Measurements from ENCODE around the gene SFTA2. TPM values are rescaled to one million over a fixed set of nuclear protein-coding genes. Genes with fewer than 3 reads are reported as not detected.
"Not testable (repeated sequence)": the region's sequence is repeated elsewhere in the genome, so short reads cannot be mapped to it uniquely, and the experiment has no call there.

Gene SFTA2
- total and polyA plus RNA-seq, 10 of the 15 experiments (the other 5 are each of a cell fraction or from before 2014, with no cell fraction given), result 0.15 to 0.92 (median 0.33) TPM; not detected in 4

DNA sequence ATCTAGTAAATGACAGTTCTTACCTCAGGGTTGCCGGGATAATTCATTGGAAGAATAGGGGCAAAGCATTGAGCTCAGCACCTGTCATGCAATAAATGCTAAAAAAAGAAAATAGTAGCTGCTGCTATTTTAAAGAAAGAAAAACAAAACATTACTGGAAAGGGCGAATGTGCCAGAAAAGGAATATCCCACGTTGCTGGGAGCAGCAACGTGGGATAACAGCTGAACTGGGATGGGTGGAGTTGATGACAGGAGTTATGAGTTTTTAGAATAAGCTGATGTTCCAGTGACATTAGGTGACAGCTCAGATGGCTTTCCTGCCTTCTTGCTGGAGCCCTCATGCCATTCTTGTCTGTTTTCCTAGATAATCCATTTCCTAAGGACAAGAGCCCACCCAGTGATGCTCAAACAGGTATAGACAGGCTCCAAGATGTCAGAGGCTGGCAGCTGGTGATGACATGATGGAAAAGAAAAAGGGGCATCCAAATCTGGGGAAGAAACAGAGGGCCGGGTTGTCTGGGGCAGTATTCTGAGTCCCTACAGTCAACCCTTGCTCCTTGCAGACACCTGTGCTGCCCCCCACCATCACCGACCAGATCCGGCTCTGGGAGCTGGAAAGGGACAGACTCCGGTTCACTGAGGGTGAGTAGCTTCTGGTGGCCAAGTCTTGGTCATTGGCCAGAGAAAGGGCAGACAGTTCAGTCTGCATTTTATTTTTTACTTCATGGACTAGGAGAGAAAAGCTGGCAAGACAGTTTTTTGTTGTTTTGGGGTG is 19.0 kb downstream of the SFTA2 start:
- ATAC-seq (no peak), DNase-seq (ENCODE audit: low read depth, low spot score) (no peak), FAIRE-seq (no peak)
- no peaks in the 10 kb centered on the region for H3K27me3 ChIP-seq (replicated peaks in 1 of 2; ENCODE audit: control insufficient read depth in 2 of 2, insufficient read depth in 2 of 2, low read length in 1 of 2)
- ChIA-PET RAD21 (ENCODE audit: unreplicated experiment) (interaction anchor here (0.7 to 4.6 kb wide), 46 partner anchors 8 to 459 kb away, joined by 3 to 138 read pairs (median 6); partner anchors contain the start of genes DDR1, IER3, PSORS1C1 and TUBB), CTCF (interaction anchor here (0.9 to 9.3 kb wide), 30 partner anchors 12 to 459 kb away, joined by 3 to 122 read pairs (median 8); partner anchors contain the start of genes DDR1 and DHX16), POLR2A (interaction anchor here (0.6 to 4.4 kb wide), 18 partner anchors 10 to 544 kb away, joined by 3 to 50 read pairs (median 3); partner anchors contain the start of genes DDR1, FLOT1 and MDC1), SMC1A (ENCODE audit: uncharacterized antibody, unreplicated experiment) (interaction anchor here (0.5 to 7.9 kb wide), 24 partner anchors 13 to 298 kb away, joined by 3 to 141 read pairs (median 5); partner anchors contain the start of genes DDR1 and MRPS18B)
- in situ Hi-C loops (cut with MboI) (no loop called here), intact Hi-C loops (cut with micrococcal nuclease; ENCODE audit: unreplicated experiment) (no loop called here)
- WGBS (ENCODE audit: insufficient coverage, insufficient replicate concordance, low lambda C conversion rate, missing lambda C conversion rate), result 97% methylated on average over 8 of the region's 8 CpGs
- H3K36me3 ChIP-seq (ENCODE audit: control insufficient read depth in 2 of 2, insufficient read depth in 2 of 2, low read length in 1 of 2), result peaks cover 6 to 8% of the 10 kb centered on the region in 2 experiments; a peak in 3 of 4 replicates
- TF ChIP-seq CUX1 (IDR thresholded peaks at IDR 0.05; ENCODE audit: insufficient replicate concordance, low read depth, low read length), result no peak
- TF ChIP-seq, protein P1, sequence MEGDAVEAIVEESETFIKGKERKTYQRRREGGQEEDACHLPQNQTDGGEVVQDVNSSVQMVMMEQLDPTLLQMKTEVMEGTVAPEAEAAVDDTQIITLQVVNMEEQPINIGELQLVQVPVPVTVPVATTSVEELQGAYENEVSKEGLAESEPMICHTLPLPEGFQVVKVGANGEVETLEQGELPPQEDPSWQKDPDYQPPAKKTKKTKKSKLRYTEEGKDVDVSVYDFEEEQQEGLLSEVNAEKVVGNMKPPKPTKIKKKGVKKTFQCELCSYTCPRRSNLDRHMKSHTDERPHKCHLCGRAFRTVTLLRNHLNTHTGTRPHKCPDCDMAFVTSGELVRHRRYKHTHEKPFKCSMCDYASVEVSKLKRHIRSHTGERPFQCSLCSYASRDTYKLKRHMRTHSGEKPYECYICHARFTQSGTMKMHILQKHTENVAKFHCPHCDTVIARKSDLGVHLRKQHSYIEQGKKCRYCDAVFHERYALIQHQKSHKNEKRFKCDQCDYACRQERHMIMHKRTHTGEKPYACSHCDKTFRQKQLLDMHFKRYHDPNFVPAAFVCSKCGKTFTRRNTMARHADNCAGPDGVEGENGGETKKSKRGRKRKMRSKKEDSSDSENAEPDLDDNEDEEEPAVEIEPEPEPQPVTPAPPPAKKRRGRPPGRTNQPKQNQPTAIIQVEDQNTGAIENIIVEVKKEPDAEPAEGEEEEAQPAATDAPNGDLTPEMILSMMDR (IDR thresholded peaks at IDR 0.05 in 2 of 3, conservative IDR thresholded peaks at IDR 0.05 in 1 of 3; ENCODE audit: control insufficient read depth in 2 of 3, extremely low read depth in 1 of 3, insufficient read depth in 1 of 3, low read depth in 3 of 3, low read length in 3 of 3), result no peak
- TF ChIP-seq SREBF2 (IDR thresholded peaks at IDR 0.05; ENCODE audit: low read length), result no peak
- TF ChIP-seq MTA3 (IDR thresholded peaks at IDR 0.05; ENCODE audit: borderline replicate concordance, low read length), result no peak
- TF ChIP-seq TARDBP (IDR thresholded peaks at IDR 0.05; ENCODE audit: borderline replicate concordance), result no peak
- no peak for TF ChIP-seq ZBED1 (IDR thresholded peaks at IDR 0.05; ENCODE audit: borderline replicate concordance)
- H3K27ac ChIP-seq (ENCODE audit: control insufficient read depth, insufficient read depth), result 0 out of 2 replicates have a peak overlapping the region, but pooled peaks have one; percentile 56
- no peak overlapping the region for H2AFZ ChIP-seq (ENCODE audit: control insufficient read depth, low read depth, low read length)
- H3K4me1 ChIP-seq (ENCODE audit: control insufficient read depth, insufficient read depth, low read length), result peaks cover 11% of the 10 kb centered on the region
- peaks cover 20% of the 10 kb centered on the region for H3K79me2 ChIP-seq (ENCODE audit: control insufficient read depth, insufficient read depth, low read length)
- H3K9ac ChIP-seq (ENCODE audit: control insufficient read depth, insufficient read depth, low read length), result no peak overlapping the region
- no peaks in the 10 kb centered on the region for H3K9me3 ChIP-seq (replicated peaks; ENCODE audit: control insufficient read depth, insufficient read depth, low read length)
- TSS peak; percentile 47 for BruUV-seq (replicated peaks)
- peak overlapping the region; percentile 99; the same call in 1 of the 2 replicates for H3K4me2 ChIP-seq (ENCODE audit: control insufficient read depth, insufficient read depth)
- peak overlapping the region; percentile 91; the same call in 1 of the 2 replicates for H3K4me3 ChIP-seq
- no peaks in the 10 kb centered on the region for H4K20me1 ChIP-seq (ENCODE audit: control insufficient read depth, insufficient read depth)

DNA sequence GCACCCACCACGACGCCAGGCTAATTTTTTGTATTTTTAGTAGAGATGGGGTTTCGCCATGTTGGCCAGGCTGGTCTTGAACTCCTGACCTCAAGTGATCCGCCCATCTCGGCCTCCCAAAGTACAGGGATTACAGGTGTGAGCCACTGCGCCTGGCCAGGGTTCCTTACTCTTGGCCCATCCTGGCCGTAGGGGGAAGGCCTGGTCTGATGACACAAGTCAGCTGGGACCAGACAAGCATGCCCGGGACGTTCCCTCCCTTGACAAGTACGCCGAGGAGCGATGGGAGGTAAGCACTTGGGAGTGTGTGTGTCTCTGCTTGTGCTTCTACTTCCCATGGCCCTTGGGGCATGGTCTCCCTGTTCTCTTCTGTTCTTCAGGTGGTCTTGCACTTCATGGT is 21.5 kb downstream of the SFTA2 start:
- H3K4me3 ChIP-seq; H3K36me3 ChIP-seq (ENCODE audit: control insufficient read depth in 2 of 2, insufficient read depth in 2 of 2, low read length in 1 of 2); DNase-seq (ENCODE audit: low read depth, low spot score); in situ Hi-C loops (cut with MboI); H3K9ac ChIP-seq (ENCODE audit: control insufficient read depth, insufficient read depth, low read length); H3K27ac ChIP-seq (ENCODE audit: control insufficient read depth, insufficient read depth); H3K9me3 ChIP-seq (replicated peaks; ENCODE audit: control insufficient read depth, insufficient read depth, low read length); ATAC-seq; intact Hi-C loops (cut with micrococcal nuclease; ENCODE audit: unreplicated experiment); FAIRE-seq; BruUV-seq (replicated peaks); H3K27me3 ChIP-seq (replicated peaks in 1 of 2; ENCODE audit: control insufficient read depth in 2 of 2, insufficient read depth in 2 of 2, low read length in 1 of 2); H4K20me1 ChIP-seq (ENCODE audit: control insufficient read depth, insufficient read depth); SMC1A ChIA-PET (ENCODE audit: uncharacterized antibody, unreplicated experiment); H3K4me2 ChIP-seq (ENCODE audit: control insufficient read depth, insufficient read depth); H2AFZ ChIP-seq (ENCODE audit: control insufficient read depth, low read depth, low read length): not testable (repeated sequence)
- 94% methylated on average over 12 of the region's 12 CpGs for WGBS (ENCODE audit: insufficient coverage, insufficient replicate concordance, low lambda C conversion rate, missing lambda C conversion rate)
- Histone ChIP-seq H3K79me2 (ENCODE audit: control insufficient read depth, insufficient read depth, low read length) (peaks cover 20% of the 10 kb centered on the region), H3K4me1 (ENCODE audit: control insufficient read depth, insufficient read depth, low read length) (peaks cover 11% of the 10 kb centered on the region)
- CTCF ChIA-PET, result interaction anchor here (0.6 kb wide), 1 partner anchor 169 kb away, joined by 3 read pairs; no protein-coding TSS in a partner anchor
- RAD21 ChIA-PET (ENCODE audit: unreplicated experiment), result interaction anchor here (1.1 kb wide), 1 partner anchor 26 kb away, joined by 3 read pairs; the partner anchor contains the start of gene DDR1
- POLR2A ChIA-PET, result interaction anchor here (0.6 to 1.4 kb wide), 4 partner anchors 24 to 28 kb away, joined by 3 read pairs; partner anchors contain the start of gene DDR1
